Activated CD8-positive, alpha-beta T cell treated with anti-CD3 and anti-CD28 coated beads, Interleukin-2, amount 10 ng/mL, durations not matched to agents 7 days and 5 days (primary cell): ENCODE results near the gene ZNF775. TPM values are rescaled to one million over a fixed set of nuclear protein-coding genes. Genes with fewer than 3 reads are reported as not detected.
"Not testable (repeated sequence)": the region's sequence is repeated elsewhere in the genome, so short reads cannot be mapped to it uniquely, and the experiment has no call there.

Source experiments
- ATAC-seq: fragments of 150-1000 bp; cut with Tn5 transposase; one replicate; pipeline ENCODE4 v1.10.0; 2021; ENCODE audit warnings: moderate library complexity
- CTCF ChIA-PET: fragments of 350-600 bp; sonication (Branson Sonifier 250); formaldehyde crosslinking; loops from one replicate; lab custom pipeline; 2021; ENCODE audit warnings: antibody characterized with exemption; lab: Charles Lee
- POLR2A ChIA-PET: fragments of 350-600 bp; sonication (Branson Sonifier 250); formaldehyde crosslinking; loops from one replicate; lab custom pipeline; 2021; ENCODE audit warnings: antibody characterized with exemption; lab: Charles Lee
- DNase-seq: peaks from one replicate; pipeline ENCODE4 v3.0.0-alpha.2; 2020
- H3K27ac Mint-ChIP-seq: one replicate; pipeline ENCODE4 v1.8.0; 2021; ENCODE audit warnings: mild to moderate bottlenecking, mixed read lengths
- H3K27me3 Mint-ChIP-seq: one replicate; pipeline ENCODE4 v1.8.0; 2021; ENCODE audit warnings: low read depth, mixed read lengths
- H3K36me3 Mint-ChIP-seq: one replicate; pipeline ENCODE4 v1.8.0; 2021; ENCODE audit warnings: low read depth, mixed read lengths
- H3K4me1 Mint-ChIP-seq: one replicate; pipeline ENCODE4 v1.8.0; 2021; ENCODE audit warnings: low read depth, mixed read lengths
- H3K4me3 Mint-ChIP-seq: one replicate; pipeline ENCODE4 v1.8.0; 2021; ENCODE audit warnings: mild to moderate bottlenecking, mixed read lengths
- H3K9me3 Mint-ChIP-seq: one replicate; pipeline ENCODE4 v1.8.0; 2022; ENCODE audit warnings: mixed read lengths; ENCODE audit not compliant: insufficient read depth
- total RNA-seq, 2 experiments: library from RNA; stranded (reverse); gene quantifications; one replicate each; pipeline ENCODE4 v1.2.3, GENCODE V29; 2021

The ZNF775 gene
- total RNA-seq, 2 experiments from 2014 or later: 6.7 to 7.7 TPM

- H3K4me3 Mint-ChIP-seq: no peak overlapping the region
- no peaks in the 10 kb centered on the region for H3K27me3 Mint-ChIP-seq
- POLR2A ChIA-PET: interaction anchor here (0.6 to 1.0 kb wide), 4 partner anchors 14 to 839 kb away, joined by 3 read pairs; no protein-coding TSS in a partner anchor
- ATAC-seq (no peak), DNase-seq (no peak)
- no peak overlapping the region for H3K27ac Mint-ChIP-seq
- H3K36me3 Mint-ChIP-seq: peaks cover 1% of the 10 kb centered on the region
- H3K9me3 Mint-ChIP-seq: no peaks in the 10 kb centered on the region
- CTCF ChIA-PET: interaction anchor here (1.2 to 2.1 kb wide), 3 partner anchors 18 to 513 kb away, joined by 3 to 9 read pairs (median 7); no protein-coding TSS in a partner anchor
- peaks cover 15% of the 10 kb centered on the region for H3K4me1 Mint-ChIP-seq
These were observed 6.2 kb downstream of the ZNF775 start for GRCh38 chr7:150385302-150385723.

- not testable (repeated sequence) for H3K4me1 Mint-ChIP-seq, ATAC-seq, H3K9me3 Mint-ChIP-seq, DNase-seq, H3K27ac Mint-ChIP-seq, H3K4me3 Mint-ChIP-seq, H3K36me3 Mint-ChIP-seq, H3K27me3 Mint-ChIP-seq
- CTCF ChIA-PET: interaction anchor here (1.2 to 2.1 kb wide), 3 partner anchors 18 to 512 kb away, joined by 3 to 9 read pairs (median 7); no protein-coding TSS in a partner anchor
- POLR2A ChIA-PET: interaction anchor here (0.7 to 0.9 kb wide), 3 partner anchors 18 to 890 kb away, joined by 3 read pairs; no protein-coding TSS in a partner anchor
These were observed 6.8 kb downstream of the ZNF775 start for GRCh38 chr7:150385884-150386283.

GRCh38 chr7:150388306-150388705, 9.2 kb downstream of the ZNF775 start:
- H3K36me3 Mint-ChIP-seq: peaks cover 5% of the 10 kb centered on the region

GRCh38 chr7:150388709-150389531, 9.8 kb downstream of the ZNF775 start:
- Mint-ChIP-seq H3K4me3 (no peak overlapping the region), H3K27me3 (no peaks in the 10 kb centered on the region), H3K9me3 (no peaks in the 10 kb centered on the region), H3K36me3 (peaks cover 5% of the 10 kb centered on the region), H3K27ac (no peak overlapping the region), H3K4me1 (peaks cover 9% of the 10 kb centered on the region)
- no peak for ATAC-seq
- DNase-seq: no peak
- ChIA-PET POLR2A (interaction anchor here (0.6 kb wide), 2 partner anchors 20 to 41 kb away, joined by 3 read pairs; no protein-coding TSS in a partner anchor), CTCF (no interaction called here)

More at GRCh38 chr7:150388306-150388705, 9.2 kb downstream of the ZNF775 start:
- Mint-ChIP-seq H3K27ac (no peak overlapping the region), H3K9me3 (no peaks in the 10 kb centered on the region), H3K27me3 (no peaks in the 10 kb centered on the region), H3K4me1 (peaks cover 9% of the 10 kb centered on the region), H3K4me3 (no peak overlapping the region)
- ChIA-PET POLR2A (interaction anchor here (0.6 kb wide), 1 partner anchor 42 kb away, joined by 3 read pairs; no protein-coding TSS in a partner anchor), CTCF (no interaction called here)
- ATAC-seq (no peak), DNase-seq (no peak)

GRCh38 chr7:150389532-150389816, 10.3 kb downstream of the ZNF775 start:
- DNase-seq: no peak
- H3K4me1 Mint-ChIP-seq: peaks cover 9% of the 10 kb centered on the region
- ATAC-seq: no peak
- H3K4me3 Mint-ChIP-seq: no peak overlapping the region
- H3K36me3 Mint-ChIP-seq: peaks cover 5% of the 10 kb centered on the region
- no peak overlapping the region for H3K27ac Mint-ChIP-seq
- H3K9me3 Mint-ChIP-seq: no peaks in the 10 kb centered on the region
- CTCF ChIA-PET: no interaction called here
- H3K27me3 Mint-ChIP-seq: no peaks in the 10 kb centered on the region
- POLR2A ChIA-PET: interaction anchor here (0.6 kb wide), 1 partner anchor 20 kb away, joined by 3 read pairs; no protein-coding TSS in a partner anchor

- ChIA-PET CTCF (no interaction called here), POLR2A (no interaction called here)
- no peak overlapping the region for H3K27ac Mint-ChIP-seq
- H3K27me3 Mint-ChIP-seq: no peaks in the 10 kb centered on the region
- peaks cover 5% of the 10 kb centered on the region for H3K36me3 Mint-ChIP-seq
- DNase-seq (no peak), ATAC-seq (no peak)
- H3K9me3 Mint-ChIP-seq: no peaks in the 10 kb centered on the region
- no peak overlapping the region for H3K4me3 Mint-ChIP-seq
- H3K4me1 Mint-ChIP-seq: peaks cover 7% of the 10 kb centered on the region
These were observed 11.1 kb downstream of the ZNF775 start for GRCh38 chr7:150390205-150390604.

- no peak overlapping the region for H3K27ac Mint-ChIP-seq
- H3K4me1 Mint-ChIP-seq: no peaks in the 10 kb centered on the region
- DNase-seq (no peak), ATAC-seq (no peak)
- no peaks in the 10 kb centered on the region for H3K9me3 Mint-ChIP-seq
- no peaks in the 10 kb centered on the region for H3K27me3 Mint-ChIP-seq
- H3K36me3 Mint-ChIP-seq: peaks cover 9% of the 10 kb centered on the region
- no peak overlapping the region for H3K4me3 Mint-ChIP-seq
- POLR2A ChIA-PET: no interaction called here
- CTCF ChIA-PET: interaction anchor here (0.6 to 0.8 kb wide), 2 partner anchors 13 to 112 kb away, joined by 3 read pairs; no protein-coding TSS in a partner anchor
These were observed 14.2 kb downstream of the ZNF775 start for GRCh38 chr7:150393325-150393724.

- no peaks in the 10 kb centered on the region for H3K9me3 Mint-ChIP-seq
- ChIA-PET CTCF (no interaction called here), POLR2A (no interaction called here)
- H3K4me3 Mint-ChIP-seq: no peak overlapping the region
- H3K4me1 Mint-ChIP-seq: peaks cover 10% of the 10 kb centered on the region
- H3K36me3 Mint-ChIP-seq: peaks cover 4% of the 10 kb centered on the region
- no peak for DNase-seq
- ATAC-seq: no peak
- H3K27ac Mint-ChIP-seq: no peak overlapping the region
- no peaks in the 10 kb centered on the region for H3K27me3 Mint-ChIP-seq
These were observed 17.3 kb downstream of the ZNF775 start for GRCh38 chr7:150396426-150396825.

- POLR2A ChIA-PET: interaction anchor here (0.6 kb wide), 1 partner anchor 412 kb away, joined by 3 read pairs; no protein-coding TSS in a partner anchor
These were observed 17.7 kb downstream of the ZNF775 start for GRCh38 chr7:150396851-150397260.

GRCh38 chr7:150397346-150398107, 18.4 kb downstream of the ZNF775 start:
- POLR2A ChIA-PET: interaction anchor here (0.6 kb wide), 1 partner anchor 411 kb away, joined by 3 read pairs; no protein-coding TSS in a partner anchor
- no peak for DNase-seq
- CTCF ChIA-PET: no interaction called here
- ATAC-seq: no peak
- peaks cover 13% of the 10 kb centered on the region for H3K4me1 Mint-ChIP-seq
- no peak overlapping the region for H3K27ac Mint-ChIP-seq
- peaks cover 4% of the 10 kb centered on the region for H3K36me3 Mint-ChIP-seq
- no peak overlapping the region for H3K4me3 Mint-ChIP-seq
- H3K27me3 Mint-ChIP-seq: no peaks in the 10 kb centered on the region
- no peaks in the 10 kb centered on the region for H3K9me3 Mint-ChIP-seq

More at GRCh38 chr7:150396851-150397260, 17.7 kb downstream of the ZNF775 start:
- CTCF ChIA-PET: no interaction called here
- DNase-seq: no peak
- no peaks in the 10 kb centered on the region for H3K9me3 Mint-ChIP-seq
- no peak for ATAC-seq
- no peak overlapping the region for H3K27ac Mint-ChIP-seq
- peaks cover 11% of the 10 kb centered on the region for H3K4me1 Mint-ChIP-seq
- H3K4me3 Mint-ChIP-seq: no peak overlapping the region
- H3K27me3 Mint-ChIP-seq: no peaks in the 10 kb centered on the region
- peaks cover 4% of the 10 kb centered on the region for H3K36me3 Mint-ChIP-seq

- Mint-ChIP-seq H3K27ac (no peak overlapping the region), H3K4me1 (peaks cover 14% of the 10 kb centered on the region), H3K27me3 (no peaks in the 10 kb centered on the region), H3K36me3 (peaks cover 4% of the 10 kb centered on the region), H3K9me3 (no peaks in the 10 kb centered on the region), H3K4me3 (no peak overlapping the region)
- ATAC-seq (no peak), DNase-seq (no peak)
- ChIA-PET POLR2A (no interaction called here), CTCF (no interaction called here)
These were observed 19.2 kb downstream of the ZNF775 start for GRCh38 chr7:150398108-150398964.
